ENCODE data around the gene PSME1. TPM values are rescaled to one million over a fixed set of nuclear protein-coding genes. Genes with fewer than 3 reads are reported as not detected.

The PSME1 gene
- total and polyA plus RNA-seq, 4 experiments from 2014 or later = 257 to 1,008 (median 624) TPM

DNA sequence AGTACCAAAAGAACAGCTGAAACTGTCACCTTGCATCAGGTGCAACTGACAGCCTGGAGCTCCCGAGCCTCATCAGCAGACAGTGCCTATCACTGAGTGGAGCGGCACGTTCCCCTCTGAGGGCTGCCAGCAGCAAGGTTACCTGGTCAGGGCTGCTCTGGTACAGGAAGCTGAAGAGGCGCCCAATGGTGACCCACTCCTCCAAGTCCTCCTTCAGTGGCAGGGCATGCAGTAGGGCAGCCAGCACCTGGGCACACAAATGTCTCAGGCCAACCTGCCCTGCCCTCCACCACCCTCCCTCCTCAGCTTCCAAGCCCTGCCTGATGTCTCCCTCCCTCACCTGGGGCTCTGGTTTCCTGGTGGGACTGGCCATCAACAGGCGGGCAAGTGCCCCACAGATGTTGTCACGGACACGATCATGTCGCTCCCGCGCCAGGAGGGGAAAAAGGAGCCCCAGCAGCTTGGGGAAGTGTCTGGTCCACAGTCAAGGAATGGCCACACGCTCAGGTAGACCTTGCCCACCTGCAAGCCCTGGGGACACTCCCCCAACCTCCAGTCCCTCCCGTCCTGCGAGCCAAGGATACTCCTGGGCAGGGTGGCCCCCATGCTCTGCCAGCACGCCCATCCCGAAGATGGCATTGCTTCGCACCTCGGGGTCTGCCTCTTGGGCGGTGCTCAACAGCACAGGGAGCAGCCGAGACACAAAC is 45.5 kb downstream of the PSME1 start:
- Mint-ChIP-seq H3K36me3 (peaks cover 19 to 68% of the 10 kb centered on the region in 2 donors), H3K9me3 (no peaks in the 10 kb centered on the region), H3K27ac (peak overlapping the region in 4 of 7 donors; percentile 5 to 66 (median 44)), H3K4me3 (peak overlapping the region in 1 of 8 donors; percentile 3), H3K27me3 (no peaks in the 10 kb centered on the region), H3K4me1 (peaks cover 1 to 9% (median 4%) of the 10 kb centered on the region in 4 donors)
- H3K27ac ChIP-seq (ENCODE audit: low read depth, low read length) = no peak overlapping the region
- H3K9me3 ChIP-seq (ENCODE audit: control insufficient read depth in 1 of 2, low read length in 2 of 2) = no peaks in the 10 kb centered on the region
- intact Hi-C loops (cut with micrococcal nuclease) = no loop called here
- ChIA-PET CTCF (ENCODE audit: partially characterized antibody) (interaction anchor here (0.8 to 1.4 kb wide), 3 partner anchors 65 to 152 kb away, joined by 3 to 4 read pairs (median 3); no protein-coding TSS in a partner anchor), POLR2A (ENCODE audit: partially characterized antibody) (interaction anchor here (1.1 to 1.4 kb wide), 4 partner anchors 14 to 101 kb away, joined by 3 to 4 read pairs (median 4); partner anchors contain the start of genes MDP1 and TM9SF1)
- no peaks in the 10 kb centered on the region for H3K4me1 ChIP-seq (ENCODE audit: insufficient read depth, low read length)
- no peak overlapping the region for H3K4me3 ChIP-seq (ENCODE audit: low read length in 2 of 2)
- DNase-seq = no peak
- peaks cover 65% of the 10 kb centered on the region for H3K36me3 ChIP-seq (ENCODE audit: insufficient read depth, low read length)
- no peaks in the 10 kb centered on the region for H3K27me3 ChIP-seq (ENCODE audit: insufficient read depth, low read length)

DNA sequence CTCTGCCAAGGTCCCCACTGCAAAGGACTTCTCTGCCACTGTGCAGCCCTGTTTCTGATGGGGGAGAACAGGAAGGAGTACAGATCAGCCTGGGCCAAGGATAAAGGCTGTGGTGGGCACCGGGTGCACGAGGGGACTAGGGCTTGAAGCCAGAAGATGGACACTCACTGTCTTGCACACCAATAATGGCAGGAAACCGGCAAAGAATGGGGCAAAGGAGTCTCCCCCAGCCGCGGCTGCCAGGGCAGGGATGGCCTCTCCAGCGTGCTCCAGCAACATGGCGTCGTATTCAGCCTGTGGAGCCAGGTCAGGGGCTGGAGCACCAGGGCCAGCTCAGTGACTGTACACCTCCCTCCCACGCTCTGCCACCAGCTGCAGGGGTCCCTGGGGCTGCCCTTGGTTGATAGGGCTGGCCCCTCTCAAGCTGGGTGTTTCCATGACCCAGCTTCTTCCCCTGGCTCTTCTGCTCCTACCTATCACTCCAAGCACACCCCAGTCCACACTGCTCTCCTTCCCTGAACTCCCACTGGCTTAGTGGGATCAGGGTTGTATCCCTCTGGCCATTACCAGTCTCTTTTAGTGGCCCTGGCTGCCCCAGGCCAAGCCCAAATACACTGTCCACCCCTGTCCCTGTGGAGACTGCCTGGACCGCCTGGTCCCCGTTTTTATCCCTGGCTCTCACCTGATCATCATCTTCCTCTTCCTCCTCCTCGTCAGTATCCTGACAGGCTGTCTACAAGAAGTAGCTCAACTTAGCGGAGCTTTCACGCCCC is 46.3 kb downstream of the PSME1 start:
- H3K4me3 ChIP-seq (ENCODE audit: low read length in 2 of 2) = no peak overlapping the region
- H3K27ac Mint-ChIP-seq = peak overlapping the region; percentile 29 to 83 (median 63)
- ChIA-PET CTCF (ENCODE audit: partially characterized antibody) (interaction anchor here (0.9 to 1.4 kb wide), 2 partner anchors 73 to 75 kb away, joined by 3 read pairs; no protein-coding TSS in a partner anchor), POLR2A (ENCODE audit: partially characterized antibody) (interaction anchor here (1.1 to 1.4 kb wide), 4 partner anchors 13 to 101 kb away, joined by 3 to 4 read pairs (median 4); partner anchors contain the start of genes MDP1 and TM9SF1)
- peaks cover 19 to 63% of the 10 kb centered on the region in 2 donors for H3K36me3 Mint-ChIP-seq
- intact Hi-C loops (cut with micrococcal nuclease) = no loop called here
- peaks cover 6% of the 10 kb centered on the region for H3K4me1 ChIP-seq (ENCODE audit: insufficient read depth, low read length)
- peaks cover 63% of the 10 kb centered on the region for H3K36me3 ChIP-seq (ENCODE audit: insufficient read depth, low read length)
- peaks cover 5 to 16% (median 8%) of the 10 kb centered on the region in 4 donors for H3K4me1 Mint-ChIP-seq
- H3K4me3 Mint-ChIP-seq = peak overlapping the region in 2 of 8 donors; percentile 3 to 57
- H3K9me3 Mint-ChIP-seq = no peaks in the 10 kb centered on the region
- no peaks in the 10 kb centered on the region for H3K27me3 ChIP-seq (ENCODE audit: insufficient read depth, low read length)
- H3K9me3 ChIP-seq (ENCODE audit: control insufficient read depth in 1 of 2, low read length in 2 of 2) = no peaks in the 10 kb centered on the region
- H3K27me3 Mint-ChIP-seq = no peaks in the 10 kb centered on the region
- H3K27ac ChIP-seq (ENCODE audit: low read depth, low read length) = no peak overlapping the region
- no peak for DNase-seq

DNA sequence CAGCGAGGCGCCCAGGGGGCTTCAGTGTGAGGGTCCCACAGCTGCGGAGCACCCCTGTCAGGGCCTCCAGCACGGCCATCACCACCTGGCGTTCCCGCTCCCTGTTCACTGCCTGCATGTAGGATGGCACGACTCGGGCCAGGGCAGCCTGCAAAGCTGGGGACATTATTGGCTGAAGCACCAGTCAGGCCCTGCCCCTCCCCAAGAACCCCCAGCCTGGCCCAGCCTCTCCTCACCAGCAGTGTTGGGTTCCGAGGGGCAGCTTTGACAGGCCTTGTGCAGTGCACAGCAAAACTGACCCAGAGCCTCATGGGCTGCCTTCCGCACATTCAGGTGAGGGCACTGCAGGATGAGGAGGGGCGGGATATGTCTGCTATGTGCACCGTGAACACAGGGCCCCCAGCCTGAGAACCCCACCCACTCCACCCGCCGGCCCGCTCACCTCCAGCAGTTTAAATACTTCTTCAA is 47.1 kb downstream of the PSME1 start:
- DNase-seq = no peak
- Mint-ChIP-seq H3K4me3 (no peak overlapping the region), H3K9me3 (no peaks in the 10 kb centered on the region), H3K27me3 (no peaks in the 10 kb centered on the region), H3K27ac (peak overlapping the region in 3 of 7 donors; percentile 41 to 59 (median 57)), H3K36me3 (peaks cover 19 to 61% of the 10 kb centered on the region in 2 donors), H3K4me1 (peaks cover 11 to 23% (median 15%) of the 10 kb centered on the region in 4 donors)
- CTCF ChIA-PET (ENCODE audit: partially characterized antibody) = interaction anchor here (0.9 kb wide), 1 partner anchor 75 kb away, joined by 3 read pairs; no protein-coding TSS in a partner anchor
- no peak overlapping the region for H3K4me3 ChIP-seq (ENCODE audit: low read length in 2 of 2)
- no peaks in the 10 kb centered on the region for H3K27me3 ChIP-seq (ENCODE audit: insufficient read depth, low read length)
- POLR2A ChIA-PET (ENCODE audit: partially characterized antibody) = interaction anchor here (0.8 kb wide), 1 partner anchor 12 kb away, joined by 3 read pairs; the partner anchor contains the start of gene TM9SF1
- peaks cover 13% of the 10 kb centered on the region for H3K4me1 ChIP-seq (ENCODE audit: insufficient read depth, low read length)
- intact Hi-C loops (cut with micrococcal nuclease) = no loop called here
- H3K36me3 ChIP-seq (ENCODE audit: insufficient read depth, low read length) = peaks cover 57% of the 10 kb centered on the region
- no peak overlapping the region for H3K27ac ChIP-seq (ENCODE audit: low read depth, low read length)
- no peaks in the 10 kb centered on the region for H3K9me3 ChIP-seq (ENCODE audit: control insufficient read depth in 1 of 2, low read length in 2 of 2)

DNA sequence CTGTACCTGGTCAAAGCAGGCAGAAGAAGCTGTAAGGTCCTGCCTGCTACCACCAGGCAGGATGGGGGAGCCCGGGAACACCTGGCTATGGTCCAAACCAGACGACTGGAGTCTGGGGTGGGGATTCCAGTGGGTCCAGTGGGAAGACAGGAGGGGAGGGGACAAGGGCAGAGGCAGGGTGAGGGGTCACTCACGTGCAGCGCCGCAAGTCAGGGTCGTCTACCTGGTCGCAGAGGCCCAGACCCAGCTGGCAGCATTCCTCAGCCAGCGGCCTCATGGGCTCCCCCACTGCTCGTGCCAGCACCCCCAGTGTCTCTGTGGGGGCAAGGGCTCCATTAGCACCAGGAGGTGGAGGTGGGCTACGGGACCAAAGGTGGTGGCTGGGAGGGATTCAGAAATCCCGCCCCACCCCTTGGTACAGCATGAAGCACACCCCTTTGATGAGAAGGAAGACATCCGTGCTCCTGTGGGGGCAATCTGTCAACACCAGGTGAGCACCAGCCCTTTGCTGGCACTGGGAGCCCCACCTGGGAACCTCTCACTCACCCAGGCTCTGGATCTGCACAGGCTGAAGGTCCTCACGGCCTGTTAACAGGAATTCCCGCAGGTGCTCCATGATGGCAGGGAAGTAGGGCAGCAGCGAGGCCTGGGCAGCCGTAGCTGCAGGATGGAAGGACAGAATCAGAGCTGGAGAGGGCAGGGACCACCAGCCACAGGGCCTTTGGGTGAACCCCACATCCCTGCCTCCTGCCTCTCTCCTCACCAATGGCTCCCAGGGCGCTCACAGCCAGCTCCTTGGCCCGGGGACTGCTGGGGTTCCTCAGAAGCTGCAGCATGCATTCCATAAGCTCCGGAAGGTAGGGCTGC is 48.3 kb downstream of the PSME1 start:
- peaks cover 14 to 33% (median 22%) of the 10 kb centered on the region in 4 donors for H3K4me1 Mint-ChIP-seq
- H3K27me3 ChIP-seq (ENCODE audit: insufficient read depth, low read length) = no peaks in the 10 kb centered on the region
- H3K36me3 ChIP-seq (ENCODE audit: insufficient read depth, low read length) = peaks cover 48% of the 10 kb centered on the region
- H3K9me3 Mint-ChIP-seq = no peaks in the 10 kb centered on the region
- H3K36me3 Mint-ChIP-seq = peaks cover 18 to 62% of the 10 kb centered on the region in 2 donors
- H3K27ac ChIP-seq (ENCODE audit: low read depth, low read length) = no peak overlapping the region
- peaks cover 22% of the 10 kb centered on the region for H3K4me1 ChIP-seq (ENCODE audit: insufficient read depth, low read length)
- no peak overlapping the region for H3K27ac Mint-ChIP-seq
- intact Hi-C loops (cut with micrococcal nuclease) = no loop called here
- peak in 1 of 5 donors; percentile 32 for DNase-seq
- H3K27me3 Mint-ChIP-seq = no peaks in the 10 kb centered on the region
- ChIA-PET POLR2A (ENCODE audit: partially characterized antibody) (interaction anchor here (1.2 to 5.6 kb wide), 4 partner anchors 11 to 36 kb away, joined by 3 to 75 read pairs (median 24); partner anchors contain the start of genes CHMP4A, IRF9, PSME2 and RNF31), CTCF (ENCODE audit: partially characterized antibody) (interaction anchor here (0.7 to 1.8 kb wide), 4 partner anchors 19 to 247 kb away, joined by 3 to 4 read pairs (median 4); partner anchors contain the start of gene IRF9)
- H3K9me3 ChIP-seq (ENCODE audit: control insufficient read depth in 1 of 2, low read length in 2 of 2) = no peaks in the 10 kb centered on the region
- H3K4me3 ChIP-seq (ENCODE audit: low read length in 2 of 2) = no peak overlapping the region
- H3K4me3 Mint-ChIP-seq = no peak overlapping the region

DNA sequence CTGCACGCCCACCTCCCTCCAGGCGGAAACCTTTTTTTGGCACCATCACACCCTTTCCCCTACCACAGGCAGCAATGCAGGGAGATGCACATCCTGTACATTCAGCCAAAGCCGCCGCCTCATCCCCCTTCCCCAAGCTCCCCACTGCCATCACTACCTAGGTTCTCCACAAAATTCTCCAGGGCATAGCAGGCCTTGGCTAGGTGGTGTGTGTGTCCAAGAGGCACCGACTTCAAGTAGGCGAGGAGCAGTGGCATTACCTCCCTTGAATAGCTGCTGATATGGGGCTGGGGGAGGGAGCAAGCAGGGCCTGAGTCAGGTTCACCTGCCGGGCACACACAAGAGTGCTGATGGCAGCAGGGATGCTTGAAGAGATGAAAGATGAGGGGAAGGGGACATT is 49.0 kb downstream of the PSME1 start:
- H3K9me3 Mint-ChIP-seq = no peaks in the 10 kb centered on the region
- DNase-seq = no peak
- Histone ChIP-seq H3K4me3 (ENCODE audit: low read length in 2 of 2) (no peak overlapping the region), H3K27ac (ENCODE audit: low read depth, low read length) (no peak overlapping the region), H3K9me3 (ENCODE audit: control insufficient read depth in 1 of 2, low read length in 2 of 2) (no peaks in the 10 kb centered on the region), H3K36me3 (ENCODE audit: insufficient read depth, low read length) (peaks cover 42% of the 10 kb centered on the region), H3K27me3 (ENCODE audit: insufficient read depth, low read length) (no peaks in the 10 kb centered on the region), H3K4me1 (ENCODE audit: insufficient read depth, low read length) (peaks cover 23% of the 10 kb centered on the region)
- ChIA-PET POLR2A (ENCODE audit: partially characterized antibody) (interaction anchor here (0.8 to 5.6 kb wide), 5 partner anchors 23 to 70 kb away, joined by 3 to 75 read pairs (median 5); partner anchors contain the start of genes CHMP4A, DCAF11, IRF9 and NRL), CTCF (ENCODE audit: partially characterized antibody) (interaction anchor here (1.0 to 1.8 kb wide), 6 partner anchors 20 to 149 kb away, joined by 3 to 4 read pairs (median 4); partner anchors contain the start of genes DCAF11, IRF9 and NRL)
- no peak overlapping the region for H3K4me3 Mint-ChIP-seq
- peaks cover 18 to 38% (median 25%) of the 10 kb centered on the region in 4 donors for H3K4me1 Mint-ChIP-seq
- intact Hi-C loops (cut with micrococcal nuclease) = no loop called here
- H3K27ac Mint-ChIP-seq = peak overlapping the region in 2 of 7 donors; percentile 22 to 60
- no peaks in the 10 kb centered on the region for H3K27me3 Mint-ChIP-seq
- H3K36me3 Mint-ChIP-seq = peaks cover 16 to 58% of the 10 kb centered on the region in 2 donors

DNA sequence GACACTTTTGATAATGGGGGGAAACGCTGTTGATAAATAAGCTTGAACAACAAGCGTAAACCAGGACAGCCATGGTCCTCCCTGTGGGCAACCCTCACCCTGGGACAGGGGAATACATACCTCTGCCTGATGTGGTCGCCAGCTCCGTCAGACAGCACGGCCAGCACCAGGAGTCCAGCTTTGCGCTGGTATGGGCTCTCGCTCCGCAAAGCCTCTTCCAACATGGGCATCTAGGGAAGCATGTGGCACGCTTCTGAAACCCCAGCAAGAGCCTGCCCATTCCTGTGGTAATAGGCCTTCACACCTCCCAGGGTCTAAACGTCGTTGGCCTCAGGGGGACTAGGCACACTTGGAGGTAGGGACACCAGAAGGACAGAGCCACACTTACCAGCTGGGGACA is 49.7 kb downstream of the PSME1 start:
- peak overlapping the region in 3 of 7 donors; percentile 42 to 64 (median 60) for H3K27ac Mint-ChIP-seq
- no peaks in the 10 kb centered on the region for H3K9me3 ChIP-seq (ENCODE audit: control insufficient read depth in 1 of 2, low read length in 2 of 2)
- POLR2A ChIA-PET (ENCODE audit: partially characterized antibody) = interaction anchor here (0.8 to 5.6 kb wide), 7 partner anchors 10 to 71 kb away, joined by 3 to 75 read pairs (median 5); partner anchors contain the start of genes CHMP4A, DCAF11, IRF9 and NRL
- no peak overlapping the region for H3K4me3 ChIP-seq (ENCODE audit: low read length in 2 of 2)
- no peaks in the 10 kb centered on the region for H3K9me3 Mint-ChIP-seq
- no peak overlapping the region for H3K4me3 Mint-ChIP-seq
- CTCF ChIA-PET (ENCODE audit: partially characterized antibody) = interaction anchor here (1.0 to 1.8 kb wide), 6 partner anchors 21 to 148 kb away, joined by 3 to 4 read pairs (median 4); partner anchors contain the start of genes DCAF11, IRF9 and NRL
- H3K27me3 Mint-ChIP-seq = no peaks in the 10 kb centered on the region
- no peak for DNase-seq
- H3K27me3 ChIP-seq (ENCODE audit: insufficient read depth, low read length) = no peaks in the 10 kb centered on the region
- H3K36me3 ChIP-seq (ENCODE audit: insufficient read depth, low read length) = peaks cover 39% of the 10 kb centered on the region
- no peak overlapping the region for H3K27ac ChIP-seq (ENCODE audit: low read depth, low read length)
- H3K36me3 Mint-ChIP-seq = peaks cover 11 to 56% of the 10 kb centered on the region in 2 donors
- peaks cover 23% of the 10 kb centered on the region for H3K4me1 ChIP-seq (ENCODE audit: insufficient read depth, low read length)
- intact Hi-C loops (cut with micrococcal nuclease) = no loop called here
- H3K4me1 Mint-ChIP-seq = peaks cover 17 to 42% (median 26%) of the 10 kb centered on the region in 4 donors
